OCI-LY3 (cell line): Measurements from ENCODE around the gene TMEM187.
A peak's percentile ranks its signal among the peaks of the same experiment; 100 is the strongest.

Experiments used
- H2AFZ ChIP-seq: fragments of 200-600, 300-600 bp; shearing (Covaris generic); 2 replicates; pipeline ENCODE4 v1.6.0; 2014; ENCODE audit warnings: antibody characterized with exemption, low read depth, low read length
- H3K27ac ChIP-seq: fragments of 200-600, 300-600 bp; sonication (generic); 2 replicates; pipeline ENCODE4 v1.5.1; 2014; ENCODE audit warnings: mild to moderate bottlenecking, low read length, moderate library complexity, mixed read lengths
- H3K27me3 ChIP-seq: fragments of 200-600, 300-600 bp; sonication (generic); 2 replicates; pipeline ENCODE4 v1.6.1; 2014; ENCODE audit warnings: low read depth, low read length, mixed read lengths
- H3K36me3 ChIP-seq: fragments of 200-600, 300-600 bp; sonication (generic); replicated peaks from 2 replicates; pipeline ENCODE3; 2014; ENCODE audit warnings: low read depth, low read length, mixed read lengths
- H3K4me1 ChIP-seq: fragments of 300-600, 200-600 bp; sonication (generic); 2 replicates; pipeline ENCODE4 v1.6.1; 2014; ENCODE audit warnings: low read length, mixed read lengths
- H3K4me2 ChIP-seq: fragments of 200-600, 300-600 bp; sonication (generic); 2 replicates; pipeline ENCODE4 v1.6.1; 2014; ENCODE audit warnings: low read length, mixed read lengths
- H3K4me3 ChIP-seq: fragments of 300-600, 200-600 bp; sonication (generic); 2 replicates; pipeline ENCODE4 v1.5.1; 2014; ENCODE audit warnings: antibody characterized with exemption, mild to moderate bottlenecking, low read length, moderate library complexity
- H3K79me2 ChIP-seq: fragments of 300-600, 200-600 bp; shearing (Covaris generic); 2 replicates; pipeline ENCODE4 v1.6.1; 2014; ENCODE audit warnings: mild to moderate bottlenecking, low read length, mixed read lengths
- H3K9ac ChIP-seq: fragments of 300-600, 200-600 bp; shearing (Covaris generic); 2 replicates; pipeline ENCODE4 v1.6.0; 2014; ENCODE audit warnings: mild to moderate bottlenecking, low read length, moderate library complexity
- H3K9me3 ChIP-seq: fragments of 200-600, 300-600 bp; shearing (Covaris generic); 2 replicates; pipeline ENCODE4 v1.6.1; 2014; ENCODE audit warnings: low read length, mixed read lengths; ENCODE audit not compliant: insufficient read depth
- H4K20me1 ChIP-seq: fragments of 200-600, 300-600 bp; sonication (generic); 2 replicates; pipeline ENCODE4 v1.6.1; 2016; ENCODE audit warnings: low read length, mixed read lengths; ENCODE audit not compliant: insufficient read depth
- EZH2phosphoT487 ChIP-seq: fragments of 200-600 bp; shearing (Covaris generic); IDR thresholded peaks from 2 replicates; pipeline ENCODE4 v1.6.1; 2018; ENCODE audit warnings: antibody characterized with exemption, mixed run types, low read depth
- TF ChIP-seq, protein P1 (sequence below): fragments of 200-600, 300-600 bp; sonication (generic); IDR thresholded peaks from 2 replicates; pipeline ENCODE4 v1.5.1; 2014; ENCODE audit warnings: antibody characterized with exemption, low read length, low read depth

Gene TMEM187

GRCh38 chrX:153952373-153953026 is 20.1 kb upstream of the TMEM187 start:
- H3K27ac ChIP-seq: peak overlapping the region; percentile 77
- no peaks in the 10 kb centered on the region for H3K27me3 ChIP-seq
- peaks cover 8% of the 10 kb centered on the region; the same call in 1 of the 2 replicates for H3K79me2 ChIP-seq
- H3K36me3 ChIP-seq: peaks cover 55% of the 10 kb centered on the region
- H2AFZ ChIP-seq: no peak overlapping the region
- H3K9ac ChIP-seq: no peak overlapping the region; the same call in 1 of the 2 replicates
- H4K20me1 ChIP-seq: no peaks in the 10 kb centered on the region
- no peaks in the 10 kb centered on the region for H3K9me3 ChIP-seq
- no peak for TF ChIP-seq EZH2phosphoT487
- TF ChIP-seq, protein P1, sequence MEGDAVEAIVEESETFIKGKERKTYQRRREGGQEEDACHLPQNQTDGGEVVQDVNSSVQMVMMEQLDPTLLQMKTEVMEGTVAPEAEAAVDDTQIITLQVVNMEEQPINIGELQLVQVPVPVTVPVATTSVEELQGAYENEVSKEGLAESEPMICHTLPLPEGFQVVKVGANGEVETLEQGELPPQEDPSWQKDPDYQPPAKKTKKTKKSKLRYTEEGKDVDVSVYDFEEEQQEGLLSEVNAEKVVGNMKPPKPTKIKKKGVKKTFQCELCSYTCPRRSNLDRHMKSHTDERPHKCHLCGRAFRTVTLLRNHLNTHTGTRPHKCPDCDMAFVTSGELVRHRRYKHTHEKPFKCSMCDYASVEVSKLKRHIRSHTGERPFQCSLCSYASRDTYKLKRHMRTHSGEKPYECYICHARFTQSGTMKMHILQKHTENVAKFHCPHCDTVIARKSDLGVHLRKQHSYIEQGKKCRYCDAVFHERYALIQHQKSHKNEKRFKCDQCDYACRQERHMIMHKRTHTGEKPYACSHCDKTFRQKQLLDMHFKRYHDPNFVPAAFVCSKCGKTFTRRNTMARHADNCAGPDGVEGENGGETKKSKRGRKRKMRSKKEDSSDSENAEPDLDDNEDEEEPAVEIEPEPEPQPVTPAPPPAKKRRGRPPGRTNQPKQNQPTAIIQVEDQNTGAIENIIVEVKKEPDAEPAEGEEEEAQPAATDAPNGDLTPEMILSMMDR: no peak
- no peak overlapping the region for H3K4me2 ChIP-seq
- no peak overlapping the region for H3K4me3 ChIP-seq
- peaks cover 8% of the 10 kb centered on the region for H3K4me1 ChIP-seq

GRCh38 chrX:153953342-153953830 is 19.2 kb upstream of the TMEM187 start:
- no peak for TF ChIP-seq EZH2phosphoT487
- TF ChIP-seq, protein P1: peak; percentile 83
- no peak overlapping the region for H3K4me3 ChIP-seq
- H4K20me1 ChIP-seq: no peaks in the 10 kb centered on the region
- H3K36me3 ChIP-seq: peaks cover 55% of the 10 kb centered on the region
- no peaks in the 10 kb centered on the region for H3K27me3 ChIP-seq
- H3K27ac ChIP-seq: peak overlapping the region; percentile 77
- no peak overlapping the region for H2AFZ ChIP-seq
- H3K4me2 ChIP-seq: peak overlapping the region; percentile 49
- peaks cover 8% of the 10 kb centered on the region; the same call in 1 of the 2 replicates for H3K79me2 ChIP-seq
- H3K9me3 ChIP-seq: no peaks in the 10 kb centered on the region
- H3K9ac ChIP-seq: peak overlapping the region; percentile 60; the same call in 1 of the 2 replicates
- peaks cover 8% of the 10 kb centered on the region for H3K4me1 ChIP-seq

DNA sequence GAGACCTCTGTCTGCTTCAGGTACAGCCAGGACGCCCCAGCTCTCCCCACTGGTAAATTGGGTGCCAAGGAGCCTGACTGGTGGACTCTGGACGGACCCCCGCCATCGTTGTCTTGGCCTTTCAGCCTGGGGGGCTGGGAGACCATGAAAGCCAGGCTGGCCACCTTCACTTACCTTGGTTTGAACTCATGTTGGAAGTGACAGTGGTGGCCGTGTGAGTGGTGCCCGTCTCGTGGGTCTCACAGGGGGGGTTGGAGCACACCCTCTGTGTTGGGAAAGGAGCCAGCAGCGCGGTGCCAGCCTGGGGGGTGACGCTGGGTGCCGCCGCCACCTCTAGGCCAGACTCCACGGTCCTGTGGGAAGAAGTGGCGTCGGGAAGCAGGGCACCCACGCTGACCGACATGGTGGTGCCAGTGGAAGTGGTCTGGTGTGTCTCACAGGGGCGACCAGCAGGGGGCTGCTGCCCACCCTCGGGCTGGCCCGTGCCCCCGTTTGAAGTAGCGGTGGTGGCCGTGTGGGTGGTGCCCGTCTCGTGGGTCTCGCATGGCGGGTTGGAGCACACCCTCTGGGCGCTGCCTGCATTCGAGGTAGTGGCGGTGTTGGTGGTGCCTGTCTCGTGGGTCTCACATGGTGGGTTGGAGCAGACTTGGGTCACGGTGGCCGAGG is 18.5 kb upstream of the TMEM187 start:
- H4K20me1 ChIP-seq: no peaks in the 10 kb centered on the region
- no peaks in the 10 kb centered on the region for H3K27me3 ChIP-seq
- H3K27ac ChIP-seq: no peak overlapping the region
- TF ChIP-seq, protein P1: no peak
- TF ChIP-seq EZH2phosphoT487: no peak
- peaks cover 55% of the 10 kb centered on the region for H3K36me3 ChIP-seq
- H3K9me3 ChIP-seq: no peaks in the 10 kb centered on the region
- H3K79me2 ChIP-seq: peaks cover 8% of the 10 kb centered on the region; the same call in 1 of the 2 replicates
- H3K4me2 ChIP-seq: no peak overlapping the region
- H3K4me3 ChIP-seq: no peak overlapping the region
- no peak overlapping the region for H3K9ac ChIP-seq
- H3K4me1 ChIP-seq: peaks cover 8% of the 10 kb centered on the region
- no peak overlapping the region for H2AFZ ChIP-seq

DNA sequence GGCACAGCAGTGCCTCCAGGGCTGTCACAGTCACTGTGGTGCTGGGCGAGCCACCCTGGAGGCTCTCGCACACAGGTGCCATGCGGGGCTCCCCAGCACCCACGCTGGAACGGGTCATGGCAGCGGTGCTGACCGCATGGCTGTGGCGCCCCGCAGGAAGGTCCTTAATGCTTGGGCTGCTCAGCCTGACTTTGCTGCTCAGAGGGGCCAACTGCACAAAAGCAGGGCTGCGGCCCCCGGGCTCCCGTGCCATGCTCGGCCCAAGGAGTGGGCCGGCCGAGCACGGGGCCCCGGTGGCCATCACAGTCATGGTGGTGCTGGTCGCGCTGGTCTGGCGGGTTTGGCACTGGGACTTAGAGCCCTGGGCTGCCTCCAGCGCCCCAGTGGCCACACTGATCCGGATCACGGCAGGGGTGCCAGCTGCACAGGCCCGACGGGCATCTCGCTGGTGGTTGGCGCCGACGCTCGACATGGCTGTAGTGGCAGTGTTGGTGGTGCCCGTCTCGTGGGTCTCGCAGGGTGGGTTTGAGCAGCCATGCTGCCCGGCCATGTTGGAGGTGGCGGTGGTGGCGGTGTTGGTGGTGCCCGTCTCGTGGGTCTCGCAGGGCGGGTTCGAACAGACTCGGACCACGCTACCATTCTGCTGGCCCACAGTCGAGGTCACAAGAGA is 17.9 kb upstream of the TMEM187 start:
- TF ChIP-seq, protein P1: no peak
- TF ChIP-seq EZH2phosphoT487: no peak
- H4K20me1 ChIP-seq: no peaks in the 10 kb centered on the region
- peaks cover 51% of the 10 kb centered on the region for H3K36me3 ChIP-seq
- no peak overlapping the region for H3K27ac ChIP-seq
- H3K27me3 ChIP-seq: no peaks in the 10 kb centered on the region
- H2AFZ ChIP-seq: no peak overlapping the region
- H3K4me1 ChIP-seq: peaks cover 8% of the 10 kb centered on the region
- H3K79me2 ChIP-seq: peaks cover 8% of the 10 kb centered on the region; the same call in 1 of the 2 replicates
- no peak overlapping the region for H3K4me2 ChIP-seq
- H3K9ac ChIP-seq: no peak overlapping the region
- H3K4me3 ChIP-seq: no peak overlapping the region
- H3K9me3 ChIP-seq: no peaks in the 10 kb centered on the region
